K562 (cell line): ENCODE data around the gene HHIPL1. TPM values are rescaled to one million over a fixed set of nuclear protein-coding genes. Genes with fewer than 3 reads are reported as not detected.

Source experiments
- ATAC-seq: fragments of 200-7000 bp; cut with Tn5 transposase; 3 replicates; pipeline ENCODE4 v1.9.1; 2020; ENCODE audit warnings: moderate library complexity
- BruUV-seq: library from RNA; stranded (reverse); fragments of 400-500 nt; replicated peaks from 2 replicates; lab custom pipeline; 2021; lab: Mats Ljungman, UMichigan
- CTCF ChIA-PET: fragments of 300-600 bp; formaldehyde crosslinking; extraction: SDS; loops from one replicate; lab custom pipeline; 2021; ENCODE audit warnings: low intra/inter-chr PET ratio; lab: Yijun Ruan, JAX
- POLR2A ChIA-PET: fragments of 300-600, 350-650 bp; sonication (Branson Sonifier 250); formaldehyde crosslinking; extraction: SDS; loops from one replicate; lab custom pipeline; 2021; ENCODE audit warnings: antibody characterized with exemption, inconsistent platforms; lab: Yijun Ruan, JAX
- DNase-seq, 4 experiments: peaks; one replicate each; pipeline versions ENCODE4 v3.0.0 to v3.0.0-alpha.2; 2011 to 2018; ENCODE audit warnings: low spot score in 3 of 4, mixed read lengths in 3 of 4; ENCODE audit errors: extremely low read depth in 1 of 4
- FAIRE-seq: peaks from 2 replicates; lab custom pipeline; 2011; peaks lifted over from hg19 to GRCh38; lab: Jason Lieb, UNC
- H2AFZ ChIP-seq: 2 replicates; pipeline ENCODE4 v1.6.0; 2011; ENCODE audit warnings: low read depth, low read length, control low read depth, inconsistent platforms
- H3K27ac ChIP-seq: fragments of 200-600 bp; 3 replicates; pipeline ENCODE4 v1.8.0; 2011; ENCODE audit warnings: low read depth, mild to moderate bottlenecking, control low read depth, inconsistent platforms, low read length, moderate library complexity, mixed read lengths; ENCODE audit errors: extremely low read depth
- H3K27me3 ChIP-seq, 2 experiments: fragments of 300-600 bp in 1 of 2; 2 replicates in 1 of 2; 3 replicates in 1 of 2; pipeline versions ENCODE4 v1.6.0 to v1.8.0; 2011; ENCODE audit warnings: inconsistent platforms in 2 of 2, low read length in 2 of 2, mild to moderate bottlenecking in 1 of 2, mixed read lengths in 1 of 2, moderate library complexity in 1 of 2; ENCODE audit not compliant: control insufficient read depth in 2 of 2, insufficient read depth in 2 of 2
- H3K36me3 ChIP-seq: fragments of 300-600 bp; 3 replicates; pipeline ENCODE4 v1.8.0; 2011; ENCODE audit warnings: mild to moderate bottlenecking, low read length, inconsistent platforms; ENCODE audit not compliant: control insufficient read depth, insufficient read depth
- H3K4me1 ChIP-seq, 2 experiments: fragments of 200-600 bp in 1 of 2; replicated peaks in 1 of 2; 2 replicates in 1 of 2; 3 replicates in 1 of 2; pipeline versions ENCODE4 v1.5.1 to v1.8.0; 2011; ENCODE audit warnings: inconsistent platforms in 2 of 2, low read length in 2 of 2, mild to moderate bottlenecking in 1 of 2, mixed read lengths in 1 of 2, moderate library complexity in 1 of 2; ENCODE audit not compliant: control insufficient read depth in 2 of 2, insufficient read depth in 2 of 2
- H3K4me2 ChIP-seq: 2 replicates; pipeline ENCODE4 v1.6.1; 2011; ENCODE audit warnings: low read length, control low read depth, inconsistent platforms, mixed read lengths; ENCODE audit not compliant: insufficient read depth
- H3K4me3 ChIP-seq: fragments of 200-600 bp; sonication (generic), shearing (Covaris generic); 2 replicates; pipeline ENCODE4 v1.5.1; 2016; ENCODE audit warnings: control low read depth, inconsistent platforms
- H3K79me2 ChIP-seq: fragments of 200-600 bp; 3 replicates; pipeline ENCODE4 v1.8.0; 2011; ENCODE audit warnings: low read length, inconsistent platforms; ENCODE audit not compliant: control insufficient read depth, insufficient read depth
- H3K9ac ChIP-seq, 2 experiments: 2 replicates each; pipeline versions ENCODE4 v1.6.0 to v1.6.1; 2011; ENCODE audit warnings: low read depth in 2 of 2, low read length in 2 of 2, control low read depth in 1 of 2, inconsistent platforms in 1 of 2, mild to moderate bottlenecking in 1 of 2, mixed read lengths in 1 of 2; ENCODE audit not compliant: insufficient read depth in 1 of 2
- H3K9me1 ChIP-seq: one replicate; pipeline ENCODE4 v1.6.0; 2011; ENCODE audit warnings: inconsistent platforms, mild to moderate bottlenecking, low read length, moderate library complexity; ENCODE audit not compliant: control insufficient read depth, insufficient read depth
- H3K9me3 ChIP-seq: replicated peaks from 2 replicates; pipeline ENCODE4 v1.5.1; 2011; ENCODE audit warnings: low read depth, low read length, inconsistent platforms; ENCODE audit not compliant: control insufficient read depth, insufficient read depth
- H4K20me1 ChIP-seq: replicated peaks from 2 replicates; pipeline ENCODE4 v1.6.1; 2011; ENCODE audit warnings: low read length, inconsistent platforms, mixed read lengths; ENCODE audit not compliant: control insufficient read depth, insufficient read depth
- CHD7 ChIP-seq: fragments of 200-600 bp; sonication (generic); IDR thresholded peaks from one replicate; pipeline ENCODE4 v1.6.1; 2012; ENCODE audit warnings: mild to moderate bottlenecking, low read depth, low read length, inconsistent platforms
- CREB5 ChIP-seq: fragments of 250-450 bp; sonication (Bioruptor Pico); IDR thresholded peaks from 2 replicates; pipeline ENCODE4 v1.5.0; 2020; ENCODE audit warnings: mild to moderate bottlenecking
- GABPA ChIP-seq: fragments of 200-800 bp; sonication (Bioruptor generic); conservative IDR thresholded peaks from 2 replicates; pipeline ENCODE4 v1.6.1; 2016; ENCODE audit warnings: low read depth, missing genetic modification characterization, missing compliant biosample characterization
- NCOR1 ChIP-seq: fragments of 450-650 bp; IDR thresholded peaks from 2 replicates; pipeline ENCODE4 v1.6.1; 2016; ENCODE audit warnings: mild to moderate bottlenecking, moderate library complexity
- ZNF449 ChIP-seq: fragments of 250-450 bp; sonication (Bioruptor Pico); IDR thresholded peaks from 2 replicates; pipeline ENCODE4 v1.8.0; 2022; ENCODE audit warnings: moderate library complexity, mild to moderate bottlenecking, inconsistent platforms
- WGBS: fragments of 100-300 bp; shearing (Covaris generic); methylation state at CpG from one replicate; pipeline ENCODE4 v1.1.6; 2016; ENCODE audit warnings: low coverage, mixed read lengths; ENCODE audit not compliant: insufficient coverage; ENCODE audit errors: missing lambda C conversion rate; 5-methylcytosine and 5-hydroxymethylcytosine counted together
- in situ Hi-C: fragments of 300-500 bp; cut with MboI; formaldehyde crosslinking; loops from 4 replicates; pipeline ENCODE4 v1.15.0; 2018; ENCODE audit warnings: inconsistent platforms, mixed read lengths
- intact Hi-C: fragments of 100-400 bp; cut with micrococcal nuclease; formaldehyde crosslinking; loops from 2 replicates; pipeline ENCODE4 v1.14.2; 2022
- polyA plus RNA-seq, 8 experiments: library from polyadenylated mRNA; depleted of rRNA in 4 of 8; stranded (reverse) in 5 of 8; unstranded in 3 of 8; fragments of >200 nt; fragmentation: Nextera tagmentation in 2 of 8; fragmentation: Illumina TruSeq in 1 of 8; extraction: Ambion mirVana in 2 of 8; extraction: Trizol in 1 of 8; gene quantifications; 2 replicates each; pipeline versions ENCODE4 v1.2.1 to v1.2.3, GENCODE V29; 2011 to 2014; ENCODE audit warnings: inconsistent platforms in 1 of 8, missing spikeins in 1 of 8
- total RNA-seq, 7 experiments: library from RNA; depleted of rRNA in 6 of 7; stranded (reverse); fragments of >200 nt in 6 of 7; fragmentation: Illumina TruSeq in 2 of 7; extraction: Trizol in 2 of 7; gene quantifications; 2 replicates each; pipeline versions ENCODE4 v1.2.1 to v1.2.3, GENCODE V29; 2011 to 2021; ENCODE audit warnings: low replicate concordance in 1 of 7

HHIPL1 gene
- total and polyA plus RNA-seq, 9 of the 15 experiments (the other 6 are each of a cell fraction or from before 2014, with no cell fraction given), result not detected

GRCh38 chr14:99647411-99647810, 2.5 kb downstream of the HHIPL1 start:
- Histone ChIP-seq H3K4me2 (no peak overlapping the region), H3K4me3 (no peak overlapping the region), H3K9me3 (no peaks in the 10 kb centered on the region), H3K9me1 (no peaks in the 10 kb centered on the region), H3K79me2 (no peaks in the 10 kb centered on the region), H2AFZ (no peak overlapping the region), H3K9ac (no peak overlapping the region), H3K4me1 (peaks cover 0 to 12% of the 10 kb centered on the region in 2 experiments; a peak in 3 of 5 replicates), H4K20me1 (peaks cover 11% of the 10 kb centered on the region; the same call in 1 of the 2 replicates), H3K27me3 (peaks cover 3 to 72% of the 10 kb centered on the region in 2 experiments; a peak in 4 of 5 replicates), H3K36me3 (no peaks in the 10 kb centered on the region), H3K27ac (no peak overlapping the region)
- WGBS, result 11% methylated on average over 5 of the region's 7 CpGs
- ChIA-PET CTCF (interaction anchor here (0.6 kb wide), 1 partner anchor 147 kb away, joined by 3 read pairs; no protein-coding TSS in a partner anchor), POLR2A (interaction anchor here (1.2 kb wide), 1 partner anchor 11 kb away, joined by 3 read pairs; no protein-coding TSS in a partner anchor)
- no peak for FAIRE-seq
- DNase-seq, result no peak
- in situ Hi-C loops, result no loop called here
- no peak; the same call in 2 of the 3 replicates for ATAC-seq
- no TSS peak for BruUV-seq
- intact Hi-C loops, result no loop called here
- TF ChIP-seq ZNF449 (CRISPR knock-in tag) (no peak), CHD7 (no peak), GABPA (tag) (no peak), NCOR1 (no peak), CREB5 (CRISPR knock-in tag) (no peak)
